ENCODE results near the gene PROZ. TPM values are rescaled to one million over a fixed set of nuclear protein-coding genes. Genes with fewer than 3 reads are reported as not detected.

PROZ gene
- total and polyA plus RNA-seq, 2 of the 13 experiments (the other 11 are each of a cell fraction or from before 2014, with no cell fraction given) = 5.6 to 22.5 TPM

DNA sequence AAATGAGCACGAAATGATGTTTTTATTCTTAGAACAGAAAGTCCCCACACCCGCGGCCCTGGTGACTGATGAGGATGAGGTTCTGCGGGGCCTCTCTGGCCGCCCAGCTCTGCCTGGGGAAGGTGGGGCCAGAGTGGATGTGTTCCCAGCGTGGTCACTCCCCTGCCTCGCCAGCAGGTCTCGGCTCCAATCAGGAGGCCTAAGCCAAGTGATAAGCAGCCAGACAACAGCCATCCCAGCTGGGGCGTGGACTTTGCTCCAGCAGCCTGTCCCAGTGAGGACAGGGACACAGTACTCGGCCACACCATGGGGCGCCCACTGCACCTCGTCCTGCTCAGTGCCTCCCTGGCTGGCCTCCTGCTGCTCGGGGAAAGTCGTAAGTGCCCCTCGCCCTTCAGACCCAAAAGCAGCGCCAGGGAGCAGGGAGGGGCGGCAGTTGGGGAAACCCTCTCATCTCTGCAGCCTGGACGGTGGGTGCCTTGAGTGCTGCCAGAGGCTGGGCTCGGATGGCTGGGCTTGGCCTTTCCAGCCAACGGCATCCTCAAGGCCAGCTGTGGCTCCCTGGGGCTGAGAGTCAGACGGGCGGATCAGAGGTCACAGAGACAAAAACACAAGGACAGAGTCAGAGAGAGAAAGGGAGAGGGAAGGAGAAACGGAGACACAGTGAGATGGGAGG lies 35.8 kb upstream of the PROZ start, which contains the start of gene F10 (continued):
- peak; percentile 49; the same call in 1 of the 2 replicates for TF ChIP-seq FOXM1 (CRISPR knock-in tag; IDR thresholded peaks at IDR 0.05)
- TF ChIP-seq BCL6 (CRISPR knock-in tag; IDR thresholded peaks at IDR 0.05) = peak; percentile 56; the same call in 1 of the 2 replicates
- peak; percentile 95; the same call in 1 of the 2 replicates for TF ChIP-seq ZC3H13 (CRISPR knock-in tag; IDR thresholded peaks at IDR 0.05)
- TF ChIP-seq CEBPZ (IDR thresholded peaks at IDR 0.05; ENCODE audit: low read length) = no peak
- TF ChIP-seq ZFP36 (IDR thresholded peaks at IDR 0.05; ENCODE audit: borderline replicate concordance, low read depth, low read length, partially characterized antibody) = no peak
- 0 out of 2 replicates have a peak, but pooled peaks have one; percentile 41 for TF ChIP-seq ZBTB8A (CRISPR knock-in tag; IDR thresholded peaks at IDR 0.05; ENCODE audit: borderline replicate concordance, low read depth)
- no peak for TF ChIP-seq PRDM4 (CRISPR knock-in tag; IDR thresholded peaks at IDR 0.05; ENCODE audit: borderline replicate concordance)
- TF ChIP-seq, protein P1, sequence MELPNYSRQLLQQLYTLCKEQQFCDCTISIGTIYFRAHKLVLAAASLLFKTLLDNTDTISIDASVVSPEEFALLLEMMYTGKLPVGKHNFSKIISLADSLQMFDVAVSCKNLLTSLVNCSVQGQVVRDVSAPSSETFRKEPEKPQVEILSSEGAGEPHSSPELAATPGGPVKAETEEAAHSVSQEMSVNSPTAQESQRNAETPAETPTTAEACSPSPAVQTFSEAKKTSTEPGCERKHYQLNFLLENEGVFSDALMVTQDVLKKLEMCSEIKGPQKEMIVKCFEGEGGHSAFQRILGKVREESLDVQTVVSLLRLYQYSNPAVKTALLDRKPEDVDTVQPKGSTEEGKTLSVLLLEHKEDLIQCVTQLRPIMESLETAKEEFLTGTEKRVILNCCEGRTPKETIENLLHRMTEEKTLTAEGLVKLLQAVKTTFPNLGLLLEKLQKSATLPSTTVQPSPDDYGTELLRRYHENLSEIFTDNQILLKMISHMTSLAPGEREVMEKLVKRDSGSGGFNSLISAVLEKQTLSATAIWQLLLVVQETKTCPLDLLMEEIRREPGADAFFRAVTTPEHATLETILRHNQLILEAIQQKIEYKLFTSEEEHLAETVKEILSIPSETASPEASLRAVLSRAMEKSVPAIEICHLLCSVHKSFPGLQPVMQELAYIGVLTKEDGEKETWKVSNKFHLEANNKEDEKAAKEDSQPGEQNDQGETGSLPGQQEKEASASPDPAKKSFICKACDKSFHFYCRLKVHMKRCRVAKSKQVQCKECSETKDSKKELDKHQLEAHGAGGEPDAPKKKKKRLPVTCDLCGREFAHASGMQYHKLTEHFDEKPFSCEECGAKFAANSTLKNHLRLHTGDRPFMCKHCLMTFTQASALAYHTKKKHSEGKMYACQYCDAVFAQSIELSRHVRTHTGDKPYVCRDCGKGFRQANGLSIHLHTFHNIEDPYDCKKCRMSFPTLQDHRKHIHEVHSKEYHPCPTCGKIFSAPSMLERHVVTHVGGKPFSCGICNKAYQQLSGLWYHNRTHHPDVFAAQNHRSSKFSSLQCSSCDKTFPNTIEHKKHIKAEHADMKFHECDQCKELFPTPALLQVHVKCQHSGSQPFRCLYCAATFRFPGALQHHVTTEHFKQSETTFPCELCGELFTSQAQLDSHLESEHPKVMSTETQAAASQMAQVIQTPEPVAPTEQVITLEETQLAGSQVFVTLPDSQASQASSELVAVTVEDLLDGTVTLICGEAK (IDR thresholded peaks at IDR 0.05) = no peak
- TF ChIP-seq, protein P1 (CRISPR knock-in tag; IDR thresholded peaks at IDR 0.05) = peak; percentile 37; the same call in 1 of the 2 replicates
- TF ChIP-seq, protein P2, sequence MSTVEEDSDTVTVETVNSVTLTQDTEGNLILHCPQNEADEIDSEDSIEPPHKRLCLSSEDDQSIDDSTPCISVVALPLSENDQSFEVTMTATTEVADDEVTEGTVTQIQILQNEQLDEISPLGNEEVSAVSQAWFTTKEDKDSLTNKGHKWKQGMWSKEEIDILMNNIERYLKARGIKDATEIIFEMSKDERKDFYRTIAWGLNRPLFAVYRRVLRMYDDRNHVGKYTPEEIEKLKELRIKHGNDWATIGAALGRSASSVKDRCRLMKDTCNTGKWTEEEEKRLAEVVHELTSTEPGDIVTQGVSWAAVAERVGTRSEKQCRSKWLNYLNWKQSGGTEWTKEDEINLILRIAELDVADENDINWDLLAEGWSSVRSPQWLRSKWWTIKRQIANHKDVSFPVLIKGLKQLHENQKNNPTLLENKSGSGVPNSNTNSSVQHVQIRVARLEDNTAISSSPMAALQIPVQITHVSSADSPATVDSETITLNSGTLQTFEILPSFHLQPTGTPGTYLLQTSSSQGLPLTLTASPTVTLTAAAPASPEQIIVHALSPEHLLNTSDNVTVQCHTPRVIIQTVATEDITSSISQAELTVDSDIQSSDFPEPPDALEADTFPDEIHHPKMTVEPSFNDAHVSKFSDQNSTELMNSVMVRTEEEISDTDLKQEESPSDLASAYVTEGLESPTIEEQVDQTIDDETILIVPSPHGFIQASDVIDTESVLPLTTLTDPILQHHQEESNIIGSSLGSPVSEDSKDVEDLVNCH (CRISPR knock-in tag; IDR thresholded peaks at IDR 0.05) = peak; percentile 85; the same call in 1 of the 2 replicates

Measured in HepG2 (cell line).